Prostate gland (tissue), 2 donors: ENCODE measurements around the gene TRIM7. TPM values are rescaled to one million over a fixed set of nuclear protein-coding genes. Genes with fewer than 3 reads are reported as not detected.

Experiments used
- DNase-seq: peaks from one replicate; pipeline ENCODE4 v3.0.0-alpha.2; 2019; ENCODE audit warnings: low spot score
- H3K27ac ChIP-seq, 2 donors: fragments of 200-600 bp; sonication (generic); 2 replicates each; pipeline ENCODE4 v1.5.1; 2017 to 2019
- H3K27me3 ChIP-seq: fragments of 200-600 bp; sonication (generic); replicated peaks from 2 replicates; pipeline ENCODE4 v1.5.1; 2019; ENCODE audit not compliant: insufficient read depth
- H3K36me3 ChIP-seq, 2 donors: fragments of 200-600 bp; sonication (generic); 1 replicate in 1 of 2; 2 replicates in 1 of 2; pipeline versions ENCODE4 v1.5.1 to v1.8.1; 2017 to 2019
- H3K4me1 ChIP-seq: fragments of 200-600 bp; sonication (generic); replicated peaks from 2 replicates; pipeline ENCODE4 v1.5.1; 2019
- H3K4me3 ChIP-seq, 2 donors: fragments of 200-600 bp; sonication (generic); 2 replicates each; pipeline ENCODE4 v1.5.1; 2017 to 2019
- H3K9me3 ChIP-seq: fragments of 200-600 bp; sonication (generic); 2 replicates; pipeline ENCODE4 v1.5.1; 2017
- CTCF ChIP-seq, 4 experiments: fragments of 200-600 bp in 2 of 4; fragments of 450-650 bp in 2 of 4; sonication (generic) in 2 of 4; IDR thresholded peaks; 1 replicate in 3 of 4; 2 replicates in 1 of 4; pipeline ENCODE4 v1.5.1; 2016 to 2019; ENCODE audit warnings: antibody characterized with exemption in 4 of 4, mild to moderate bottlenecking in 2 of 4, moderate library complexity in 2 of 4
- POLR2A ChIP-seq: fragments of 450-650 bp; IDR thresholded peaks from one replicate; pipeline ENCODE4 v1.6.1; 2016; ENCODE audit warnings: antibody characterized with exemption, mild to moderate bottlenecking
- POLR2AphosphoS5 ChIP-seq: sonication (generic); formaldehyde crosslinking; IDR thresholded peaks from one replicate; pipeline ENCODE4 v1.6.1; 2017; ENCODE audit warnings: antibody characterized with exemption
- WGBS: methylation state at CpG from one replicate; pipeline ENCODE4 v1.1.5; 2018; 5-methylcytosine and 5-hydroxymethylcytosine counted together
- intact Hi-C: fragments of 100-400 bp; cut with DNase I; formaldehyde crosslinking; loops from one replicate; pipeline ENCODE4 v1.14.2; 2022
- total RNA-seq, 2 donors: library from RNA; depleted of rRNA; stranded (reverse); fragments of >200 nt; gene quantifications; one replicate each; pipeline ENCODE4 v1.1.0, GENCODE V29; 2016

The TRIM7 gene
- total RNA-seq, 2 donors from 2014 or later: 4.5 to 6.4 TPM

GRCh38 chr5:181221792-181222629 lies 17.0 kb upstream of the TRIM7 start:
- Histone ChIP-seq H3K4me1 (no peaks in the 10 kb centered on the region), H3K4me3 (peak overlapping the region; percentile 84 to 90), H3K27ac (peak overlapping the region; percentile 98), H3K9me3 (no peaks in the 10 kb centered on the region), H3K27me3 (no peaks in the 10 kb centered on the region), H3K36me3 (no peaks in the 10 kb centered on the region)
- WGBS: 4% methylated on average over 50 of the region's 50 CpGs
- DNase-seq: peak; percentile 96
- TF ChIP-seq POLR2AphosphoS5 (peak; percentile 86), CTCF (IDR thresholded peaks at IDR 0.05) (no peak)
- intact Hi-C loops: loop anchor here (2.0 kb wide), 1 partner anchor 21 kb away; the partner anchor contains the start of gene RACK1

- DNase-seq: no peak
- H3K27me3 ChIP-seq: no peaks in the 10 kb centered on the region
- no peaks in the 10 kb centered on the region for H3K9me3 ChIP-seq
- TF ChIP-seq CTCF (IDR thresholded peaks at IDR 0.05) (no peak), POLR2A (no peak), POLR2AphosphoS5 (no peak)
- H3K27ac ChIP-seq: no peak overlapping the region
- intact Hi-C loops: no loop called here
- no peaks in the 10 kb centered on the region for H3K4me1 ChIP-seq
- WGBS: 53% methylated on average over 27 of the region's 27 CpGs
- H3K4me3 ChIP-seq: no peak overlapping the region
- no peaks in the 10 kb centered on the region for H3K36me3 ChIP-seq
Observed at GRCh38 chr5:181221105-181221791, 16.3 kb upstream of the TRIM7 start.

DNA sequence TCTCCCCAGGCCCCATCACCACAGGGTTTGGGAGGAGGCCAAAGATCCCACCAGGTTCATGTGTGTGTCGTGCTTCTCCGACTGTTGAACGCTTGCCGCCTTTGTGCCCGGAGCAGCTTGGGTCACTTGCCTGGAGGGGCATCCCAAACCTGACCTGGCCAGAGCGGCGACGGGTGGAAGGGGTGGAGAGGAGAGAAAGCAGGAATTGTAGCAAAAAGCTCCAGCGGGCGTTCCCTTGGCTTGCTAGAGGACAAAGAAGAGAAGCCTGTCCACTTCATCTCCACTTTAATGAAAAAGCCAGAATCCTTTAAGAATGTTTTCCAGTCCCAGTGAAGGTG lies 15.2 kb upstream of the TRIM7 start:
- Histone ChIP-seq H3K4me1 (no peaks in the 10 kb centered on the region), H3K27me3 (no peaks in the 10 kb centered on the region), H3K36me3 (no peaks in the 10 kb centered on the region), H3K27ac (no peak overlapping the region), H3K9me3 (no peaks in the 10 kb centered on the region), H3K4me3 (no peak overlapping the region)
- intact Hi-C loops: no loop called here
- DNase-seq: no peak
- TF ChIP-seq POLR2AphosphoS5 (no peak), POLR2A (no peak), CTCF (IDR thresholded peaks at IDR 0.05) (no peak)
- 90% methylated on average over 10 of the region's 10 CpGs for WGBS

DNA sequence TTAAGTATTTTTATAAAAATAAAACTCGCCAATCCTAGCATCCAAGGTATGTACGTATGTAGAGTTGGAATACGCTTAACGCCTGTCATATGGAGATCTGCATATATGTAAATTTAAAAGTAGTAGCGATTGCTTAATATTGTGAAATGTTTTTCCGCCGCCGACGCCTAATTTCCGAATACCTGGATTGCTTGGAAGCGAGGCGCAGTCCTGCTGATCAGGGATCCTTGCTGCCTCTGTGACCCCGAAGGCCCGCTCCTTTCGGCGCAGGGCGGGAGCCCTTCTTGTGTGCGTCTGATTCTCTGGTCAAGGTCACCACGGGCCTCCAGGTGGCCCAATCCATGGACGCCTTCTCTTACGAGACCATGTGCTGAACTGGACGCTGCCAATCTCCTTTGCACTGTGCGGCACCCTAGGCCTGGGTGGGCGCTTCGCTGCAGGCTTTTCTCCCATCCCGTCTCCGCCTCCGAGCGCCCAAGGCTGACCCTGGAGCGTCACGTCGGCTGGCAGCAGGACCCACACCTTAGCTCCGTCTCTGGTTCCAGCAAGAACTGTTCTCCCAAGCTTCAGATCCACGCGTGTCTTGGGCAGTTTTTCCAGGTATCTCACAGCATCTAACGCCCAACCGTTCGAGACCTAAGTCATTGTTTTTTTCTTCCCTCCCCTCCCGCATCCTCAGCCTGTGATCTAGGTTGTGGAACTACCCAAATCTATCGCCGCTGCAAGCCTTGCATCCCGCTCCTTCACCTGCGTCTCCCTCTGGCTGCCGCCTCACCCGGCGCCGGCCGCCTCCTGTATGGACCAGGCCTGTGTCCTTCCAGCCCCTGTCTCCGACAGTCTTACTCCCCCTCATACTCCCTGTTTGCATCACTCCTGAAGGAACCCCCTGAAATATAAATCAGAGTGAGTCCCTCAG lies 14.5 kb upstream of the TRIM7 start:
- TF ChIP-seq POLR2A (no peak), CTCF (IDR thresholded peaks at IDR 0.05) (no peak), POLR2AphosphoS5 (no peak)
- Histone ChIP-seq H3K4me1 (no peaks in the 10 kb centered on the region), H3K9me3 (no peaks in the 10 kb centered on the region), H3K4me3 (no peak overlapping the region), H3K36me3 (no peaks in the 10 kb centered on the region), H3K27me3 (no peaks in the 10 kb centered on the region), H3K27ac (no peak overlapping the region)
- no peak for DNase-seq
- intact Hi-C loops: no loop called here
- WGBS: 66% methylated on average over 49 of the region's 49 CpGs
